GM23338 (cell line): Measurements from ENCODE around the gene KRT17. TPM values are rescaled to one million over a fixed set of nuclear protein-coding genes. Genes with fewer than 3 reads are reported as not detected.
"Not testable (repeated sequence)": the region's sequence is repeated elsewhere in the genome, so short reads cannot be mapped to it uniquely, and the experiment has no call there.

Experiments
- ATAC-seq: fragments of 200-7000 bp; cut with Tn5 transposase; 3 replicates; pipeline ENCODE4 v1.9.1; 2020
- DNase-seq: peaks from one replicate; pipeline ENCODE4 v3.0.0-alpha.2; 2015; ENCODE audit warnings: low spot score
- H2AFZ ChIP-seq: fragments of 200-600 bp; sonication (generic); 2 replicates; pipeline ENCODE4 v1.8.0; 2016; ENCODE audit warnings: antibody characterized with exemption, mild to moderate bottlenecking, moderate library complexity
- H3F3A ChIP-seq: fragments of 200-600 bp; sonication (generic); replicated peaks from 2 replicates; pipeline ENCODE4 v1.8.0; 2017; ENCODE audit warnings: antibody characterized with exemption, mixed run types, low read depth
- H3K27ac ChIP-seq: fragments of 200-600 bp; sonication (generic); 2 replicates; pipeline ENCODE4 v1.6.1; 2016; ENCODE audit warnings: low read depth
- H3K27me3 ChIP-seq: fragments of 200-600 bp; sonication (generic); 2 replicates; pipeline ENCODE4 v1.8.0; 2016; ENCODE audit warnings: mild to moderate bottlenecking, mixed run types, moderate library complexity; ENCODE audit not compliant: insufficient read depth
- H3K36me3 ChIP-seq: fragments of 200-600 bp; sonication (generic); 2 replicates; pipeline ENCODE4 v1.8.0; 2016; ENCODE audit warnings: mild to moderate bottlenecking; ENCODE audit not compliant: insufficient read depth
- H3K4me1 ChIP-seq: fragments of 200-600 bp; sonication (generic); 2 replicates; pipeline ENCODE4 v1.8.0; 2016; ENCODE audit warnings: mild to moderate bottlenecking, moderate library complexity; ENCODE audit not compliant: insufficient read depth
- H3K4me2 ChIP-seq: fragments of 200-600 bp; sonication (generic); 2 replicates; pipeline ENCODE4 v1.7.1; 2017; ENCODE audit warnings: mixed run types
- H3K4me3 ChIP-seq: fragments of 200-600 bp; sonication (generic); 2 replicates; pipeline ENCODE4 v1.6.1; 2016; ENCODE audit warnings: mixed run types
- H3K79me2 ChIP-seq: fragments of 200-600 bp; sonication (generic); replicated peaks from 2 replicates; pipeline ENCODE4 v1.8.0; 2017; ENCODE audit warnings: mild to moderate bottlenecking; ENCODE audit not compliant: insufficient read depth
- H3K9me2 ChIP-seq: fragments of 200-600 bp; sonication (generic); 2 replicates; pipeline ENCODE4 v1.8.0; 2017; ENCODE audit not compliant: insufficient read depth
- H4K20me1 ChIP-seq: fragments of 200-600 bp; sonication (generic); replicated peaks from 2 replicates; pipeline ENCODE4 v1.8.0; 2017; ENCODE audit warnings: mild to moderate bottlenecking; ENCODE audit not compliant: insufficient read depth
- H3K27ac Mint-ChIP-seq: 2 replicates; pipeline ENCODE4 v1.8.0; 2020; ENCODE audit warnings: inconsistent platforms, mild to moderate bottlenecking, moderate library complexity, mixed read lengths
- H3K27me3 Mint-ChIP-seq: 3 replicates; pipeline ENCODE4 v1.8.0; 2022; ENCODE audit warnings: low read depth, mild to moderate bottlenecking, moderate library complexity, mixed read lengths, inconsistent platforms; ENCODE audit not compliant: insufficient read depth, poor library complexity
- H3K36me3 Mint-ChIP-seq: 3 replicates; pipeline ENCODE4 v1.8.0; 2021; ENCODE audit warnings: low read depth, mild to moderate bottlenecking, inconsistent platforms, moderate library complexity, mixed read lengths
- H3K4me1 Mint-ChIP-seq: 3 replicates; pipeline ENCODE4 v1.8.0; 2020; ENCODE audit warnings: mild to moderate bottlenecking, inconsistent platforms, mixed read lengths
- H3K4me3 Mint-ChIP-seq: 3 replicates; pipeline ENCODE4 v1.8.0; 2021; ENCODE audit warnings: moderate library complexity, mild to moderate bottlenecking, inconsistent platforms, mixed read lengths
- H3K9me3 Mint-ChIP-seq: 3 replicates; pipeline ENCODE4 v1.8.0; 2020; ENCODE audit warnings: moderate library complexity, mild to moderate bottlenecking, inconsistent platforms, mixed read lengths
- CREB1 ChIP-seq: fragments of 250-450 bp; sonication (Bioruptor Pico); IDR thresholded peaks from 2 replicates; pipeline ENCODE4 v1.5.0; 2020; ENCODE audit warnings: low read depth, mild to moderate bottlenecking, moderate library complexity
- EZH2 ChIP-seq: fragments of 200-600 bp; sonication (generic); IDR thresholded peaks from one replicate; pipeline ENCODE4 v1.8.0; 2017; ENCODE audit warnings: antibody characterized with exemption, mild to moderate bottlenecking, low read depth; ENCODE audit not compliant: unreplicated experiment
- EZH2phosphoT487 ChIP-seq: fragments of 200-600 bp; sonication (generic); IDR thresholded peaks from one replicate; pipeline ENCODE4 v1.8.1; 2018; ENCODE audit warnings: antibody characterized with exemption; ENCODE audit not compliant: unreplicated experiment
- JUNB ChIP-seq: IDR thresholded peaks from one replicate; pipeline ENCODE4 v1.6.1; 2016; ENCODE audit warnings: antibody characterized with exemption; ENCODE audit not compliant: unreplicated experiment
- NANOG ChIP-seq: IDR thresholded peaks from 2 replicates; pipeline ENCODE4 v1.6.1; 2016; ENCODE audit warnings: antibody characterized with exemption, borderline replicate concordance
- POLR2AphosphoS5 ChIP-seq: IDR thresholded peaks from 2 replicates; pipeline ENCODE4 v1.6.1; 2016; ENCODE audit warnings: antibody characterized with exemption, low read depth
- REST ChIP-seq: IDR thresholded peaks from one replicate; pipeline ENCODE4 v1.6.1; 2018; ENCODE audit warnings: antibody characterized with exemption; ENCODE audit not compliant: unreplicated experiment
- ZNF114 ChIP-seq: fragments of 250-450 bp; sonication (Bioruptor Pico); IDR thresholded peaks from 2 replicates; pipeline ENCODE4 v1.5.0; 2020; ENCODE audit warnings: mild to moderate bottlenecking, moderate library complexity
- ZNF331 ChIP-seq: fragments of 250-450 bp; sonication (Bioruptor Pico); IDR thresholded peaks from 2 replicates; pipeline ENCODE4 v1.5.0; 2020; ENCODE audit warnings: low read depth, mild to moderate bottlenecking, moderate library complexity
- polyA plus RNA-seq: library from polyadenylated mRNA; unstranded; fragments of >200 nt; fragmentation: Nextera tagmentation; extraction: Ambion mirVana; gene quantifications from 2 replicates; pipeline ENCODE4 v1.2.1, GENCODE V29; 2016
- total RNA-seq: library from RNA; depleted of rRNA; stranded (reverse); fragments of >200 nt; shearing (Covaris generic); gene quantifications from 2 replicates; pipeline ENCODE4 v1.2.3, GENCODE V29; 2014
- TF ChIP-seq, protein P1 (sequence below), 2 experiments: fragments of 200-600 bp in 1 of 2; sonication (generic) in 1 of 2; conservative IDR thresholded peaks; 2 replicates each; pipeline versions ENCODE4 v1.5.1 to v1.6.1; 2016 to 2017; ENCODE audit warnings: antibody characterized with exemption in 2 of 2, low read depth in 2 of 2, mild to moderate bottlenecking in 2 of 2, moderate library complexity in 1 of 2

The KRT17 gene
- total and polyA plus RNA-seq, 2 experiments from 2014 or later, result 0.63 to 1.8 TPM

DNA sequence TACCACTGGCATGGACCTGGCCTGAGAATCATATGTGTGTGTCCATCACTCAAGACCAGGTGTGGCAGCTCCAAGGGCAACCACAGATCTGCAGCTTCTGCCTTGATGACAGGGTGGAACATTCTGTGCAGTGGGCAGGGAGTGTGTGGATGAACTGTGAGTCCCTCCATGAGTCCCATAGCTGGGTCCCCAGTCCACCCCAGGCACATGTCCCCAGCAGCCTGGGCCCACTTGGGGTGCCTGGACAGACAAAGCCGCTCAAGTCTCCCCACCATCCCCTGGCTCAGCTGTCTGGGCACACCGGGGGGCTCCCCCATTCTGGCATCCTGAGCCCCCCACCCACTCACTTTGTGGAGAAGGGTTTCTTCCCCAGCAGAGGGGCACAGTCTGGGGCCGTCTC, 7.2 kb downstream of the KRT17 start (continued):
- TF ChIP-seq EZH2phosphoT487, result no peak
- TF ChIP-seq NANOG, result no peak
- TF ChIP-seq ZNF331, result no peak
- no peak for TF ChIP-seq EZH2
- no peak for TF ChIP-seq CREB1 (CRISPR knock-in tag)
- TF ChIP-seq, protein P1, sequence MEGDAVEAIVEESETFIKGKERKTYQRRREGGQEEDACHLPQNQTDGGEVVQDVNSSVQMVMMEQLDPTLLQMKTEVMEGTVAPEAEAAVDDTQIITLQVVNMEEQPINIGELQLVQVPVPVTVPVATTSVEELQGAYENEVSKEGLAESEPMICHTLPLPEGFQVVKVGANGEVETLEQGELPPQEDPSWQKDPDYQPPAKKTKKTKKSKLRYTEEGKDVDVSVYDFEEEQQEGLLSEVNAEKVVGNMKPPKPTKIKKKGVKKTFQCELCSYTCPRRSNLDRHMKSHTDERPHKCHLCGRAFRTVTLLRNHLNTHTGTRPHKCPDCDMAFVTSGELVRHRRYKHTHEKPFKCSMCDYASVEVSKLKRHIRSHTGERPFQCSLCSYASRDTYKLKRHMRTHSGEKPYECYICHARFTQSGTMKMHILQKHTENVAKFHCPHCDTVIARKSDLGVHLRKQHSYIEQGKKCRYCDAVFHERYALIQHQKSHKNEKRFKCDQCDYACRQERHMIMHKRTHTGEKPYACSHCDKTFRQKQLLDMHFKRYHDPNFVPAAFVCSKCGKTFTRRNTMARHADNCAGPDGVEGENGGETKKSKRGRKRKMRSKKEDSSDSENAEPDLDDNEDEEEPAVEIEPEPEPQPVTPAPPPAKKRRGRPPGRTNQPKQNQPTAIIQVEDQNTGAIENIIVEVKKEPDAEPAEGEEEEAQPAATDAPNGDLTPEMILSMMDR (conservative IDR thresholded peaks at IDR 0.05; ENCODE audit: low read depth in 2 of 2), result no peak
- TF ChIP-seq JUNB, result no peak
- no peak for TF ChIP-seq POLR2AphosphoS5
- no peak for TF ChIP-seq REST

DNA sequence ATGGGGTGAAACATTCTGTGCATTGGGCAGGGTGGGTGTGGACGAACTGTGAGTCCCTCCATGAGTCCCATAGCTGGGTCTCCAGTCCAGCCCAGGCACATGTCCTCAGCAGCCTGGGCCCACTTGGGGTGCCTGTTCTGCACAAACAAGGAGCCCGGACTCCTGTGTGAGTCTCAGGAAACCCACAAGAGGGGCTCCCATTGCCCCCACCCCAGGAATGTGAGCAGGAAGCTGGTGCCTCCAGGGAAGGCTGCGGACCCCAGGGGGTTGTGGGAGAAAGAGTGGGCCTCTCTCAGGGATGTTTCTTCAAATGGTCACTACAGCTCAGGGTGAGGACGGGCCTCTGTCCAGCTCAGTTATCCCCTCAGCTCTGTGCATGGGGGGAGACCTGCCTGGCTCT, 7.9 kb downstream of the KRT17 start:
- H3K4me1 ChIP-seq, H3K9me3 Mint-ChIP-seq, H3K4me2 ChIP-seq, ATAC-seq, H3K27ac Mint-ChIP-seq, H4K20me1 ChIP-seq, H3K36me3 ChIP-seq, H3K9me2 ChIP-seq, H3K27me3 ChIP-seq, H3K27ac ChIP-seq, H3K4me3 Mint-ChIP-seq, H3K4me3 ChIP-seq, H3F3A ChIP-seq, H2AFZ ChIP-seq, H3K79me2 ChIP-seq, H3K36me3 Mint-ChIP-seq: not testable (repeated sequence)
- Mint-ChIP-seq H3K4me1 (peaks cover 17% of the 10 kb centered on the region; the same call in 2 of the 3 replicates), H3K27me3 (peaks cover 21% of the 10 kb centered on the region)
- DNase-seq, result peak; percentile 34

DNA sequence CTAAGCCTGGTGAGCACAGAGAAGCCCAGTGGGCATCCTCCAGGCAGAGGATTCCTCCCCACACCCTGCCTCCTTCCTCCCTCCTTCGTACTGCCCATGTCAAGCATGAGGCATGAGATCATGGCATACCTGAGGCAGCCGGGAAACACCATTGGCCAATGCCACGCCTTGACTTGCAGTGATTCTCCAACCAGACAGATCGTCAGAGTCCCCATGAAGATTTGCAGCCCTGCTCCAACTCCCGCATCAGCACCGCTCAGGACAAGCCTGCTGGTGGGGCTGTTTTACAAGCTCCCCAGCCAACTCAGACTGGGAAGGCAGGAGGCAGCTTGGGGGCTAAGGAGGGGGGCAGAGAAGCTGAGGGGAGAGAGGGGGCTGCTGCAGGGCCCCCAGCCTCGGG, 8.9 kb downstream of the KRT17 start:
- Mint-ChIP-seq H3K36me3 (no peaks in the 10 kb centered on the region), H3K27ac (no peak overlapping the region), H3K9me3 (no peaks in the 10 kb centered on the region; the same call in 2 of the 3 replicates), H3K4me3 (no peak overlapping the region), H3K4me1 (peaks cover 14% of the 10 kb centered on the region; the same call in 2 of the 3 replicates), H3K27me3 (peaks cover 22% of the 10 kb centered on the region)
- Histone ChIP-seq H3K4me2 (no peak overlapping the region), H3K4me3 (no peak overlapping the region), H3K4me1 (no peaks in the 10 kb centered on the region), H4K20me1 (no peaks in the 10 kb centered on the region), H3K27ac (no peak overlapping the region), H3K9me2 (no peaks in the 10 kb centered on the region), H2AFZ (no peak overlapping the region), H3F3A (no peaks in the 10 kb centered on the region), H3K36me3 (no peaks in the 10 kb centered on the region), H3K79me2 (no peaks in the 10 kb centered on the region), H3K27me3 (no peaks in the 10 kb centered on the region)
- ATAC-seq (peak; percentile 45), DNase-seq (peak; percentile 62)
- no peak for TF ChIP-seq POLR2AphosphoS5
- TF ChIP-seq ZNF114 (CRISPR knock-in tag), result no peak
- no peak for TF ChIP-seq REST
- no peak for TF ChIP-seq EZH2phosphoT487
- TF ChIP-seq, protein P1 (conservative IDR thresholded peaks at IDR 0.05; ENCODE audit: low read depth in 2 of 2), result 0 out of 4 replicates have a peak, but pooled peaks of 1 of the 2 experiments have one; percentile 20
